CD14-positive monocyte (primary cell): Measurements from ENCODE around the gene BLM. TPM values are rescaled to one million over a fixed set of nuclear protein-coding genes. Genes with fewer than 3 reads are reported as not detected.

Experiments used
- DNase-seq, 3 donors: peaks; one replicate each; pipeline ENCODE4 v3.0.0-alpha.2; 2011 to 2022
- H2AFZ ChIP-seq: 2 replicates; pipeline ENCODE4 v1.6.0; 2012; ENCODE audit warnings: mild to moderate bottlenecking, low read depth, low read length, inconsistent platforms; ENCODE audit not compliant: insufficient read depth, poor library complexity, severe bottlenecking
- H3K27ac ChIP-seq, 2 donors: 1 replicate in 1 of 2; 2 replicates in 1 of 2; pipeline ENCODE4 v1.5.1; 2012 to 2013; ENCODE audit warnings: low read length in 2 of 2, control low read depth in 1 of 2, inconsistent platforms in 1 of 2, low read depth in 1 of 2, mild to moderate bottlenecking in 1 of 2
- H3K27me3 ChIP-seq, 2 donors: one replicate each; pipeline versions ENCODE4 v1.6.0 to v1.6.1; 2011 to 2013; ENCODE audit warnings: low read length in 2 of 2; ENCODE audit not compliant: control insufficient read depth in 2 of 2, insufficient read depth in 2 of 2
- H3K36me3 ChIP-seq, 2 donors: replicated peaks in 1 of 2; 1 replicate in 1 of 2; 2 replicates in 1 of 2; pipeline versions ENCODE4 v1.5.1 to v1.6.1; 2012 to 2013; ENCODE audit warnings: low read length in 2 of 2, control low read depth in 1 of 2, inconsistent platforms in 1 of 2, mild to moderate bottlenecking in 1 of 2; ENCODE audit not compliant: insufficient read depth in 2 of 2, control insufficient read depth in 1 of 2
- H3K4me1 ChIP-seq, 2 donors: 1 replicate in 1 of 2; 2 replicates in 1 of 2; pipeline versions ENCODE4 v1.5.1 to v1.6.1; 2012 to 2013; ENCODE audit warnings: low read length in 2 of 2, control low read depth in 1 of 2, inconsistent platforms in 1 of 2, mild to moderate bottlenecking in 1 of 2, moderate library complexity in 1 of 2; ENCODE audit not compliant: insufficient read depth in 2 of 2, control insufficient read depth in 1 of 2
- H3K4me2 ChIP-seq: replicated peaks from 2 replicates; pipeline ENCODE3; 2012; ENCODE audit warnings: low read length, moderate library complexity, mild to moderate bottlenecking; ENCODE audit not compliant: poor library complexity, severe bottlenecking; ENCODE audit errors: extremely low read depth
- H3K4me3 ChIP-seq, 3 experiments: fragments of 200-600 bp in 1 of 3; sonication (generic) in 1 of 3; replicated peaks in 1 of 3; 1 replicate in 2 of 3; 2 replicates in 1 of 3; pipeline ENCODE4 v1.5.1; 2011 to 2013; ENCODE audit warnings: low read length in 3 of 3, mild to moderate bottlenecking in 3 of 3, control low read depth in 2 of 3, low read depth in 2 of 3, inconsistent platforms in 1 of 3, moderate library complexity in 1 of 3
- H3K79me2 ChIP-seq: 2 replicates; pipeline ENCODE4 v1.6.0; 2012; ENCODE audit warnings: mild to moderate bottlenecking, control low read depth, inconsistent platforms, low read length, moderate library complexity; ENCODE audit not compliant: insufficient read depth
- H3K9ac ChIP-seq: 2 replicates; pipeline ENCODE4 v1.6.0; 2017; ENCODE audit warnings: low read length, mild to moderate bottlenecking; ENCODE audit not compliant: insufficient read depth, poor library complexity, severe bottlenecking
- H3K9me3 ChIP-seq, 2 donors: replicated peaks in 1 of 2; 1 replicate in 1 of 2; 2 replicates in 1 of 2; pipeline versions ENCODE4 v1.5.1 to v1.6.1; 2012 to 2013; ENCODE audit warnings: low read length in 2 of 2, control low read depth in 1 of 2; ENCODE audit not compliant: control insufficient read depth in 1 of 2, insufficient read depth in 1 of 2
- H4K20me1 ChIP-seq: 2 replicates; pipeline ENCODE4 v1.6.0; 2012; ENCODE audit warnings: mild to moderate bottlenecking, low read length, control low read depth, moderate library complexity; ENCODE audit not compliant: insufficient read depth
- H3K27ac Mint-ChIP-seq, 7 donors: one replicate each; pipeline ENCODE4 v1.8.0; 2020; ENCODE audit warnings: mild to moderate bottlenecking in 7 of 7, mixed read lengths in 7 of 7, moderate library complexity in 6 of 7, inconsistent platforms in 2 of 7
- H3K27me3 Mint-ChIP-seq, 3 donors: one replicate each; pipeline ENCODE4 v1.8.0; 2021 to 2022; ENCODE audit warnings: low read depth in 3 of 3, mild to moderate bottlenecking in 3 of 3, mixed read lengths in 3 of 3, moderate library complexity in 3 of 3, inconsistent platforms in 1 of 3
- H3K36me3 Mint-ChIP-seq, 2 donors: one replicate each; pipeline ENCODE4 v1.8.0; 2020; ENCODE audit warnings: mixed read lengths in 2 of 2, inconsistent platforms in 1 of 2, mild to moderate bottlenecking in 1 of 2
- H3K4me1 Mint-ChIP-seq: one replicate; pipeline ENCODE4 v1.8.0; 2020; ENCODE audit warnings: mild to moderate bottlenecking, mixed read lengths
- H3K4me3 Mint-ChIP-seq, 2 donors: one replicate each; pipeline ENCODE4 v1.8.0; 2020; ENCODE audit warnings: mild to moderate bottlenecking in 2 of 2, mixed read lengths in 2 of 2, moderate library complexity in 1 of 2
- H3K9me3 Mint-ChIP-seq, 7 donors: one replicate each; pipeline ENCODE4 v1.8.0; 2020 to 2022; ENCODE audit warnings: mixed read lengths in 7 of 7, mild to moderate bottlenecking in 6 of 7, moderate library complexity in 6 of 7, inconsistent platforms in 2 of 7
- WGBS: methylation state at CpG from one replicate; pipeline ENCODE4 v1.1.5; 2013; ENCODE audit warnings: missing lambda C conversion rate; ENCODE audit not compliant: insufficient coverage; 5-methylcytosine and 5-hydroxymethylcytosine counted together
- intact Hi-C, 2 donors: fragments of 100-400 bp; cut with micrococcal nuclease; formaldehyde crosslinking; loops; one replicate each; pipeline versions ENCODE4 v1.15.0 to v1.15.1; 2023
- polyA plus RNA-seq, 3 donors: library from polyadenylated mRNA; depleted of rRNA in 1 of 3; unstranded in 2 of 3; stranded (reverse) in 1 of 3; fragments of 300-500 nt in 2 of 3; fragments of >200 nt in 1 of 3; fragmentation: Illumina TruSeq in 2 of 3; gene quantifications; 1 replicate in 2 of 3; 2 replicates in 1 of 3; pipeline ENCODE4 v1.2.3, GENCODE V29; 2012 to 2021
- TF ChIP-seq, protein P1 (sequence below): fragments of 200-600 bp; IDR thresholded peaks from one replicate; pipeline ENCODE4 v1.8.0; 2022; ENCODE audit warnings: antibody characterized with exemption, mild to moderate bottlenecking

Gene BLM
- polyA plus RNA-seq, 3 donors: 0.69 to 2.3 (median 1.2) TPM

- TF ChIP-seq, protein P1, sequence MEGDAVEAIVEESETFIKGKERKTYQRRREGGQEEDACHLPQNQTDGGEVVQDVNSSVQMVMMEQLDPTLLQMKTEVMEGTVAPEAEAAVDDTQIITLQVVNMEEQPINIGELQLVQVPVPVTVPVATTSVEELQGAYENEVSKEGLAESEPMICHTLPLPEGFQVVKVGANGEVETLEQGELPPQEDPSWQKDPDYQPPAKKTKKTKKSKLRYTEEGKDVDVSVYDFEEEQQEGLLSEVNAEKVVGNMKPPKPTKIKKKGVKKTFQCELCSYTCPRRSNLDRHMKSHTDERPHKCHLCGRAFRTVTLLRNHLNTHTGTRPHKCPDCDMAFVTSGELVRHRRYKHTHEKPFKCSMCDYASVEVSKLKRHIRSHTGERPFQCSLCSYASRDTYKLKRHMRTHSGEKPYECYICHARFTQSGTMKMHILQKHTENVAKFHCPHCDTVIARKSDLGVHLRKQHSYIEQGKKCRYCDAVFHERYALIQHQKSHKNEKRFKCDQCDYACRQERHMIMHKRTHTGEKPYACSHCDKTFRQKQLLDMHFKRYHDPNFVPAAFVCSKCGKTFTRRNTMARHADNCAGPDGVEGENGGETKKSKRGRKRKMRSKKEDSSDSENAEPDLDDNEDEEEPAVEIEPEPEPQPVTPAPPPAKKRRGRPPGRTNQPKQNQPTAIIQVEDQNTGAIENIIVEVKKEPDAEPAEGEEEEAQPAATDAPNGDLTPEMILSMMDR: no peak
- Histone ChIP-seq H3K4me2 (no peak overlapping the region), H3K79me2 (peaks cover 81% of the 10 kb centered on the region), H3K36me3 (no peaks in the 10 kb centered on the region), H3K9ac (no peak overlapping the region), H2AFZ (no peak overlapping the region), H4K20me1 (no peaks in the 10 kb centered on the region), H3K9me3 (no peaks in the 10 kb centered on the region), H3K4me1 (peaks cover 31 to 41% of the 10 kb centered on the region in 2 donors), H3K27ac (no peak overlapping the region), H3K4me3 (no peak overlapping the region), H3K27me3 (no peaks in the 10 kb centered on the region)
- Mint-ChIP-seq H3K4me3 (no peak overlapping the region), H3K36me3 (peaks cover 0 to 4% of the 10 kb centered on the region in 2 donors), H3K4me1 (peaks cover 51% of the 10 kb centered on the region), H3K9me3 (no peaks in the 10 kb centered on the region), H3K27me3 (no peaks in the 10 kb centered on the region), H3K27ac (no peak overlapping the region)
- WGBS: 100% methylated on average over 1 of the region's 8 CpGs
- intact Hi-C loops: no loop called here
- DNase-seq: no peak
Observed at GRCh38 chr15:90744759-90745402, 27.7 kb downstream of the BLM start.

DNA sequence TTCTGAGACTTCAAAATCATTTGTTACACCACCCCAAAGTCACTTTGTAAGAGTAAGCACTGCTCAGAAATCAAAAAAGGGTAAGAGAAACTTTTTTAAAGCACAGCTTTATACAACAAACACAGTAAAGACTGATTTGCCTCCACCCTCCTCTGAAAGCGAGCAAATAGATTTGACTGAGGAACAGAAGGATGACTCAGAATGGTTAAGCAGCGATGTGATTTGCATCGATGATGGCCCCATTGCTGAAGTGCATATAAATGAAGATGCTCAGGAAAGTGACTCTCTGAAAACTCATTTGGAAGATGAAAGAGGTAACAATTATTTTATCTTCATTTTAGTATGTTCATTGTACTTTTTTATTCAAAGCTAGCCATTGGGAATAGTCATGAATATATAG, 32.6 kb downstream of the BLM start:
- Histone ChIP-seq H3K27me3 (no peaks in the 10 kb centered on the region), H3K9me3 (no peaks in the 10 kb centered on the region), H3K79me2 (peaks cover 45% of the 10 kb centered on the region), H3K4me3 (peak overlapping the region in 2 of 3 experiments; percentile 61 to 65), H3K9ac (peak overlapping the region; percentile 9), H2AFZ (no peak overlapping the region), H4K20me1 (no peaks in the 10 kb centered on the region), H3K27ac (peak overlapping the region in 1 of 2 donors; percentile 61), H3K4me2 (peak overlapping the region; percentile 64), H3K36me3 (no peaks in the 10 kb centered on the region), H3K4me1 (peaks cover 14 to 28% of the 10 kb centered on the region in 2 donors)
- no peaks in the 10 kb centered on the region for H3K9me3 Mint-ChIP-seq
- peaks cover 31% of the 10 kb centered on the region for H3K4me1 Mint-ChIP-seq
- peak overlapping the region; percentile 60 to 89 (median 83) for H3K27ac Mint-ChIP-seq
- H3K4me3 Mint-ChIP-seq: peak overlapping the region; percentile 69 to 79
- peak; percentile 38 to 65 (median 54) for DNase-seq
- TF ChIP-seq, protein P1: no peak
- 18% methylated on average over 2 of the region's 3 CpGs for WGBS
- intact Hi-C loops: no loop called here
- H3K36me3 Mint-ChIP-seq: peaks cover 2 to 8% of the 10 kb centered on the region in 2 donors
- H3K27me3 Mint-ChIP-seq: no peaks in the 10 kb centered on the region
